COLO668 (cell line): Measurements from ENCODE around the gene ARRB1.
"Not testable (repeated sequence)": the region's sequence is repeated elsewhere in the genome, so short reads cannot be mapped to it uniquely, and the experiment has no call there.

Experiments used
- DNase-seq: peaks from one replicate; lab custom pipeline; 2025; ENCODE audit not compliant: unreplicated experiment; lab: John Stamatoyannopoulos, UW

ARRB1 gene

DNA sequence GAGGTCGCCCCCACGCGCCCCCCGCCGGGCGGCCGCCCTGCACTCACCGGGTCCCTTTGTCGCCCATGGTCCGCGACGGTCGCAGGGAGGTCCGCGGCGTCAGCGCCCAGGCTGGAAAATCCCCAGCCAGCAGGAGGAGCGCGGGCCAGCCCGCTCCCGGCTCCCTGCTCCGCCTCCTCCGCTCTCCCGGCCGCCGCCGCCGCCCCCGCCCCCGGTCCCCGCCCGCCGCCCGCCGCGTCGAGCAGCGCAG, at the start of gene ARRB1:
ARRB1 (minus strand) TSS at position 121 of the 250 bp plus-strand sequence; CDS start at position 67, 54 bp downstream.
- peak; percentile 59 for DNase-seq

GRCh38 chr11:75400146-75400865, 48.8 kb upstream of the ARRB1 start:
- DNase-seq, result no peak

GRCh38 chr11:75399344-75400145, 48.1 kb upstream of the ARRB1 start, which contains the start of gene RPS3:
RPS3 (plus strand) TSS chr11:75399518; CDS start chr11:75399548, 30 bp downstream.
- peak; percentile 90 for DNase-seq

GRCh38 chr11:75398906-75399305, 47.4 kb upstream of the ARRB1 start:
- no peak for DNase-seq

DNA sequence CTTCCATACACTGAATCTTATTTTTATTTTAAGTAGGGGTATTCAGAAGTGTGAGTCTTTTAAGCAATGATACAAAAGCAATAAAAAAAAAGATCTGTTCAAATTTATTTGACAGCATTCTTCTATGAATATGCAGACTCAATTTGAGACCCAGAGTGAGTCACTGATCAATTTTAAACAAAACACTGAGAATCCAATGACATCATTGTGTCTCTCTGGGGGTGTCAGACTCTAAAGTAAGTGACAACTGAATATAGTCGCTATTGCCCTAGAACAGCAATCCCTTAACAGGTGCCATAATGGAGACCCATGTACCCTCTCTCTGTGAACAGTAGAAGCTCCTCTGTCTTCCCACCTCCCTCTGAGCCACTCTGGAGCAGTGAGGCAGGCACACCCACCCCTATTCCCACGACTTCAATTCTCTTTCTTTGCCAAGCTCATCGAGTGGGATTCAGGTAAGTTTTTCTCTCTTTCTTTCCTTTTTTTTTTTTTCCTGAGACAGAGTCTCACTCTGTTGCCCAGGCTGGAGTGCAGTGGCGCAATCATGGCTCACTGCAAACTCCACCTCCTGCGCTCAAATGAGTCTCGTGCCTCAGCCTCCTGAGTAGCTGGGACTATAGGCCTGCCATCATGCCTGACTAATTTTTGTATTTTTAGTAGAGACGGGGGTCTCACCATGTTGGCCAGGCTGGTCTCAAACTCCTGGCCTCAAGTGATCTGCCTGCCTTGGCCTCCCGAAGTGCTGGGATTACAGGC, 42.8 kb upstream of the ARRB1 start:
- DNase-seq, result no peak

DNA sequence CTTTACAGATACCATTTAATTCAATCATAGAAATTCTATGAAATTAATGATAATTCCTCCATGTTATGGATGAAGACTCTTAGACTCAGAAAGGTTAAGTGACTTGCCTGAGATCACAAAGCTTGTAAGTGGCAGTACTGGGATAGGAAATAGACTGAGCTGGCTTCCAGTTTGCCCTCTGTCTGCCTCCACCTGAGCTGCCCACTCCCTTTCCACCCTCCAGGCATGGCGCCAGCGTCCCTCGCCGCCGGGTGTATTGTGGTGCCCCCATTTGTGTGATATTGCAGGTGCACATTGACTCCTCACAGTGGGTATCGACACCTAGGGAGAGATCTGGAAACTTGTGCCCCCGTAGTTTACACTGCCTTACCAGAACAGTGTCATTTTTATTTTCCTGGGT, 38.5 kb upstream of the ARRB1 start:
- no peak for DNase-seq

- DNase-seq, result no peak
Measured at GRCh38 chr11:75389276-75389605, 37.8 kb upstream of the ARRB1 start.

- DNase-seq, result peak; percentile 83
Measured at GRCh38 chr11:75388386-75389275, 37.2 kb upstream of the ARRB1 start.

DNA sequence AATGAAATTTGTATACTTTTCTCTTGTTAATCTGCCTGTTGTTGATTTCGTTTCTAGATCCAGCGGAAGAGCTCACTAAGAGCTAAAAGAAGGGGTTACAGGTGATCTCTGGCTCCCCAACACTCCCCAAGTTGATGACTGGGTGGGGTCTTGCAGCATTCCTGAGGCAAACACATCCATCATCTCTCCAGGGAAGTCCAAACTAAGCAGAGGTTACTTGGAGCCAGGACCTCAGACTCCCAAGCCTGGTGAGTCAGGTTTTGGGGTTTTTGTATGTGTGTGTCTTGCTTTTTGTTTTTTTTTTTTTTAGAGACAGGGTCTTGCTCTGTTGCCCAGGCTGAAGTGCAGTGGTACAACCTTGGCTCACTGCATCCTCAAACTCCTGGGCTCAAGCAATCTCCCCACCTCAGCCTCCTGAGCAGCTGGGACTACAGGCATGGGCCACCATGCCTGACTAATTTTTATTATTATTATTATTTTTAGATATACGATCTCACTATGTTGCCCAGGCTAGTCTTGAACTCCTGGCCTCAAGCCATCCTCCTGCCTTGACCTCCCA, 36.4 kb upstream of the ARRB1 start:
- DNase-seq, result no peak

- no peak for DNase-seq
Measured at GRCh38 chr11:75386942-75387630, 35.6 kb upstream of the ARRB1 start.

GRCh38 chr11:75384438-75385080, 33.1 kb upstream of the ARRB1 start:
- peak; percentile 71 for DNase-seq

DNA sequence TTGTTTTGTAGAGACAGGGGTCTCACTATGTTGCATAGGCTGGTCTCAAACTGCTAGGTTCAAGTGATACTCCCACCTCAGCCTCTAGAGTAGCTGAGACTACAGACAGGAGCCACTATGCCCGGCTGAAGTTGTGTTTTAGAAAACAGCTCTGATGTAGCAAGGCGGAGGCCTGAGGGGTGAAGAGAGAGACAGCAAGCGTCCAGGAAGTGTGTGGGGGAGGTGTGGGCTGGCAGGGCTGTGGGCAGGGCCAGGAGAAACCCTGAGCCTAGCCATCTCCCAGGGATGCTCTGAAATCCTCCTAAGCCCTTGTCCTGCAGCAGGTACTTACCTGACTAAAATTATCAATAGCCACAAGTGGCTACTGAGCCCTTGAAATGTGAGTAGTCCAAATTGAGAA, 31.8 kb upstream of the ARRB1 start:
- no peak for DNase-seq

GRCh38 chr11:75380716-75381420, 29.4 kb upstream of the ARRB1 start:
- no peak for DNase-seq

GRCh38 chr11:75380245-75380644, 28.8 kb upstream of the ARRB1 start:
- DNase-seq, result no peak

GRCh38 chr11:75378776-75379175, 27.3 kb upstream of the ARRB1 start:
- not testable (repeated sequence) for DNase-seq

GRCh38 chr11:75376175-75376574, 24.7 kb upstream of the ARRB1 start:
- DNase-seq, result no peak

GRCh38 chr11:75375626-75376025, 24.2 kb upstream of the ARRB1 start:
- DNase-seq, result no peak

- no peak for DNase-seq
Measured at GRCh38 chr11:75374646-75375045, 23.2 kb upstream of the ARRB1 start.

- DNase-seq, result no peak
Measured at GRCh38 chr11:75373201-75373600, 21.7 kb upstream of the ARRB1 start.
